ENCODE results near the gene THSD4.

GRCh38 chr15:71820127-71820526 is 704.9 kb downstream of the THSD4 start:
- TF ChIP-seq, protein P1, sequence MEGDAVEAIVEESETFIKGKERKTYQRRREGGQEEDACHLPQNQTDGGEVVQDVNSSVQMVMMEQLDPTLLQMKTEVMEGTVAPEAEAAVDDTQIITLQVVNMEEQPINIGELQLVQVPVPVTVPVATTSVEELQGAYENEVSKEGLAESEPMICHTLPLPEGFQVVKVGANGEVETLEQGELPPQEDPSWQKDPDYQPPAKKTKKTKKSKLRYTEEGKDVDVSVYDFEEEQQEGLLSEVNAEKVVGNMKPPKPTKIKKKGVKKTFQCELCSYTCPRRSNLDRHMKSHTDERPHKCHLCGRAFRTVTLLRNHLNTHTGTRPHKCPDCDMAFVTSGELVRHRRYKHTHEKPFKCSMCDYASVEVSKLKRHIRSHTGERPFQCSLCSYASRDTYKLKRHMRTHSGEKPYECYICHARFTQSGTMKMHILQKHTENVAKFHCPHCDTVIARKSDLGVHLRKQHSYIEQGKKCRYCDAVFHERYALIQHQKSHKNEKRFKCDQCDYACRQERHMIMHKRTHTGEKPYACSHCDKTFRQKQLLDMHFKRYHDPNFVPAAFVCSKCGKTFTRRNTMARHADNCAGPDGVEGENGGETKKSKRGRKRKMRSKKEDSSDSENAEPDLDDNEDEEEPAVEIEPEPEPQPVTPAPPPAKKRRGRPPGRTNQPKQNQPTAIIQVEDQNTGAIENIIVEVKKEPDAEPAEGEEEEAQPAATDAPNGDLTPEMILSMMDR (conservative IDR thresholded peaks at IDR 0.05), result no peak
- TF ChIP-seq EZH2 (IDR thresholded peaks at IDR 0.05; ENCODE audit: low read depth), result no peak
